ENCODE results near the gene TRMT6. TPM values are rescaled to one million over a fixed set of nuclear protein-coding genes. Genes with fewer than 3 reads are reported as not detected.

The TRMT6 gene
- total and polyA plus RNA-seq, 2 experiments from 2014 or later = 9.0 to 14.2 TPM

DNA sequence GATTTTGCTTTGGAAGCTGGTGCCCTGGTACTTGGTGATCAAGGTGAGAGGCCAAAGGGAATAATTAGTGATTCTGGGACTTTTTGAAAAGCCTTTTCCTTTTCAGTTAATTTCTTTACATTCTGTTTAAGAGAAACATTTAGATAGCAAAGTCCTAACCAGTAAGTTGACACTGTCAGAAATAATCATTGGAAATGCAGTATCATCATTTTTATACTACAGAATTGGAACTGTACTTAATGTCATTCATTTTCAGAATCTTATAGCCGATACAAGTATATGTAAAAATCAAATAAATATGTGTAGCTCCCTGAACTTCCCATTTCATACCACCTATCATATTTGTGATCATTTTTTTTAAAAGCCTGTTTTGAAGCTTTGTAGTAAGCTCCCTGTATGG lies 27.6 kb upstream of the TRMT6 start:
- Histone ChIP-seq H3K27me3 (no peaks in the 10 kb centered on the region), H2AFZ (no peak overlapping the region), H3K4me3 (no peak overlapping the region), H3K9me2 (replicated peaks; ENCODE audit: insufficient read depth) (no peaks in the 10 kb centered on the region), H3K36me3 (replicated peaks; ENCODE audit: insufficient read depth, low read depth) (no peaks in the 10 kb centered on the region), H3K4me1 (ENCODE audit: insufficient read depth) (peaks cover 15% of the 10 kb centered on the region), H3K79me2 (no peaks in the 10 kb centered on the region), H4K20me1 (ENCODE audit: insufficient read depth, poor library complexity, severe bottlenecking) (no peaks in the 10 kb centered on the region), H3K27ac (peak overlapping the region; percentile 61), H3K4me2 (no peak overlapping the region), H3K9me3 (ENCODE audit: low read depth) (no peaks in the 10 kb centered on the region)
- no peak for DNase-seq (ENCODE audit: low spot score)
- TF ChIP-seq EZH2phosphoT487 (IDR thresholded peaks at IDR 0.05; ENCODE audit: low read depth, severe bottlenecking, unreplicated experiment) (no peak), EZH2 (IDR thresholded peaks at IDR 0.05; ENCODE audit: borderline replicate concordance) (no peak)
- TF ChIP-seq, protein P1, sequence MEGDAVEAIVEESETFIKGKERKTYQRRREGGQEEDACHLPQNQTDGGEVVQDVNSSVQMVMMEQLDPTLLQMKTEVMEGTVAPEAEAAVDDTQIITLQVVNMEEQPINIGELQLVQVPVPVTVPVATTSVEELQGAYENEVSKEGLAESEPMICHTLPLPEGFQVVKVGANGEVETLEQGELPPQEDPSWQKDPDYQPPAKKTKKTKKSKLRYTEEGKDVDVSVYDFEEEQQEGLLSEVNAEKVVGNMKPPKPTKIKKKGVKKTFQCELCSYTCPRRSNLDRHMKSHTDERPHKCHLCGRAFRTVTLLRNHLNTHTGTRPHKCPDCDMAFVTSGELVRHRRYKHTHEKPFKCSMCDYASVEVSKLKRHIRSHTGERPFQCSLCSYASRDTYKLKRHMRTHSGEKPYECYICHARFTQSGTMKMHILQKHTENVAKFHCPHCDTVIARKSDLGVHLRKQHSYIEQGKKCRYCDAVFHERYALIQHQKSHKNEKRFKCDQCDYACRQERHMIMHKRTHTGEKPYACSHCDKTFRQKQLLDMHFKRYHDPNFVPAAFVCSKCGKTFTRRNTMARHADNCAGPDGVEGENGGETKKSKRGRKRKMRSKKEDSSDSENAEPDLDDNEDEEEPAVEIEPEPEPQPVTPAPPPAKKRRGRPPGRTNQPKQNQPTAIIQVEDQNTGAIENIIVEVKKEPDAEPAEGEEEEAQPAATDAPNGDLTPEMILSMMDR (IDR thresholded peaks at IDR 0.05; ENCODE audit: poor library complexity) = no peak
- 100% methylated on average over 1 of the region's 1 CpG for WGBS (ENCODE audit: low lambda C conversion rate, missing lambda C conversion rate)

DNA sequence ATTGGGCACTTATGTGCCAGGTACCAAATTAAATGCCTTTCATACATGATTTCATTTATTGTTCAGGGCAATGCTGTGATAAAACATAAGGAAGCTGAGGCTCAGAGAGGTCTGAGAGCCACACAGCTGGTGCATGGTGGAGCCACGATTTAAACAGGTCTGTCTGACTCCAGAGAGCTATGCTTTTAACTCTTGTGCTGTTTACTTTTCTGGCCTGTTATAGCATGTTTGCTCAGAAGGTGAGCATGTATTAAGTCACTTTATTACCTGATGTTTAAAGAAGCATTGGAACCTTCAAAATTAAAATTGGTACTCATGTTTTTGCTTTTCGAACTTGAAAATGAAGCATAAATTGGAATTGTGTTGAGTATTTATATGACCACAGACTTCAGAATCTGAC lies 26.9 kb upstream of the TRMT6 start:
- H2AFZ ChIP-seq = no peak overlapping the region
- H3K9me3 ChIP-seq (ENCODE audit: low read depth) = no peaks in the 10 kb centered on the region
- H3K27ac ChIP-seq = peak overlapping the region; percentile 61
- no peak overlapping the region for H3K4me2 ChIP-seq
- H3K36me3 ChIP-seq (replicated peaks; ENCODE audit: insufficient read depth, low read depth) = no peaks in the 10 kb centered on the region
- H3K4me3 ChIP-seq = no peak overlapping the region
- 69% methylated on average over 2 of the region's 2 CpGs for WGBS (ENCODE audit: low lambda C conversion rate, missing lambda C conversion rate)
- H3K4me1 ChIP-seq (ENCODE audit: insufficient read depth) = peaks cover 22% of the 10 kb centered on the region
- no peaks in the 10 kb centered on the region for H3K9me2 ChIP-seq (replicated peaks; ENCODE audit: insufficient read depth)
- TF ChIP-seq EZH2 (IDR thresholded peaks at IDR 0.05; ENCODE audit: borderline replicate concordance) = no peak
- TF ChIP-seq EZH2phosphoT487 (IDR thresholded peaks at IDR 0.05; ENCODE audit: low read depth, severe bottlenecking, unreplicated experiment) = no peak
- TF ChIP-seq, protein P1 (IDR thresholded peaks at IDR 0.05; ENCODE audit: poor library complexity) = no peak
- H3K79me2 ChIP-seq = no peaks in the 10 kb centered on the region
- no peak for DNase-seq (ENCODE audit: low spot score)
- no peaks in the 10 kb centered on the region for H4K20me1 ChIP-seq (ENCODE audit: insufficient read depth, poor library complexity, severe bottlenecking)
- H3K27me3 ChIP-seq = no peaks in the 10 kb centered on the region

DNA sequence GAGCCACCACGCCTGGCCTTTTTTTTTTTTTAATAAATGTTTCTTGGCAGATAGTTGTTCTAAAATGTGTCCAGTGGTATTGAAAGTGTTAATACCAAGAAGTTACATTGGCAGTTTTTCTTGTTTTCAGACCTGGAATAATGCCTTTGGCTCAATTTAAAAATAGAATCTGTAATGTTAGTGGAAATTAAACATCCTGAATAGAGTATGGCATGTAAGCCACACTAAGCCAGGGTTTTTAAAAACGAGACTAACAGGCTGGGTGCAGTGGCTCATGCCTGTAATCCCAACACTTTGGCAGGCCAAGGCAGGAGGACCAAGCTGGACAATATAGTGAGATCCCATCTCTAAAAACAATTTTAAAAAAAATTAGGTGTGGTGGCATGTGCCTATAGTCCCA lies 25.4 kb upstream of the TRMT6 start:
- no peaks in the 10 kb centered on the region for H3K79me2 ChIP-seq
- no peaks in the 10 kb centered on the region for H3K27me3 ChIP-seq
- no peak overlapping the region for H3K27ac ChIP-seq
- H2AFZ ChIP-seq = no peak overlapping the region
- DNase-seq (ENCODE audit: low spot score) = no peak
- H4K20me1 ChIP-seq (ENCODE audit: insufficient read depth, poor library complexity, severe bottlenecking) = no peaks in the 10 kb centered on the region
- H3K9me2 ChIP-seq (replicated peaks; ENCODE audit: insufficient read depth) = no peaks in the 10 kb centered on the region
- H3K36me3 ChIP-seq (replicated peaks; ENCODE audit: insufficient read depth, low read depth) = no peaks in the 10 kb centered on the region
- H3K4me3 ChIP-seq = no peak overlapping the region
- H3K4me1 ChIP-seq (ENCODE audit: insufficient read depth) = peaks cover 22% of the 10 kb centered on the region
- H3K4me2 ChIP-seq = no peak overlapping the region
- TF ChIP-seq EZH2phosphoT487 (IDR thresholded peaks at IDR 0.05; ENCODE audit: low read depth, severe bottlenecking, unreplicated experiment) (no peak), EZH2 (IDR thresholded peaks at IDR 0.05; ENCODE audit: borderline replicate concordance) (no peak)
- TF ChIP-seq, protein P1 (IDR thresholded peaks at IDR 0.05; ENCODE audit: poor library complexity) = no peak
- WGBS (ENCODE audit: low lambda C conversion rate, missing lambda C conversion rate) = 87% methylated on average over 2 of the region's 2 CpGs
- no peaks in the 10 kb centered on the region for H3K9me3 ChIP-seq (ENCODE audit: low read depth)

DNA sequence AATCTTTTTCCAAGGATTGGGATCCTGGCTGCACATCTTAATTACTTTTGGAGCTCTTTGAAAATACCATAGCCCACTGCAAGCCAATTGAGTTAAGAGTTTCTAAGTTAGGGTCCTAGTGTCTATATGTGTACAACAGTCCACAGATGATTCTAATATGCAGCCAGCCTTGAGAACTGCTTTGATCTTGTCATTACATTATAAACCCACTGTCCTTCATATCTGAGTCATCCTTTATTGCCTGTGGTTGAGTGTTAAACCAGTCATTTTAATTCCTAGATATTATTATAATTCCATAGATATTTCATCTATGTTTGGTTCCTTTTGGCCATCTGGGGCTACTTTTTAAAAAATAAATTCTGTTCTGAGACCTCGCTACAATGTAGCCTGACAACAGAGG lies 24.2 kb upstream of the TRMT6 start:
- no peaks in the 10 kb centered on the region for H3K36me3 ChIP-seq (replicated peaks; ENCODE audit: insufficient read depth, low read depth)
- no peaks in the 10 kb centered on the region for H3K79me2 ChIP-seq
- no peak overlapping the region for H3K4me2 ChIP-seq
- peak overlapping the region; percentile 94 for H3K27ac ChIP-seq
- no peaks in the 10 kb centered on the region for H3K27me3 ChIP-seq
- H3K9me2 ChIP-seq (replicated peaks; ENCODE audit: insufficient read depth) = no peaks in the 10 kb centered on the region
- no peak overlapping the region for H2AFZ ChIP-seq
- 96% methylated on average over 1 of the region's 1 CpG for WGBS (ENCODE audit: low lambda C conversion rate, missing lambda C conversion rate)
- H3K4me3 ChIP-seq = no peak overlapping the region
- no peaks in the 10 kb centered on the region for H4K20me1 ChIP-seq (ENCODE audit: insufficient read depth, poor library complexity, severe bottlenecking)
- H3K4me1 ChIP-seq (ENCODE audit: insufficient read depth) = peaks cover 22% of the 10 kb centered on the region
- H3K9me3 ChIP-seq (ENCODE audit: low read depth) = no peaks in the 10 kb centered on the region
- no peak for DNase-seq (ENCODE audit: low spot score)
- TF ChIP-seq EZH2 (IDR thresholded peaks at IDR 0.05; ENCODE audit: borderline replicate concordance) (no peak), EZH2phosphoT487 (IDR thresholded peaks at IDR 0.05; ENCODE audit: low read depth, severe bottlenecking, unreplicated experiment) (no peak)
- TF ChIP-seq, protein P1 (IDR thresholded peaks at IDR 0.05; ENCODE audit: poor library complexity) = no peak
